ENCODE results near the gene GAPT. TPM values are rescaled to one million over a fixed set of nuclear protein-coding genes. Genes with fewer than 3 reads are reported as not detected.

The GAPT gene
- total and polyA plus RNA-seq, 8 donors: 0.63 to 18.3 (median 1.0) TPM

DNA sequence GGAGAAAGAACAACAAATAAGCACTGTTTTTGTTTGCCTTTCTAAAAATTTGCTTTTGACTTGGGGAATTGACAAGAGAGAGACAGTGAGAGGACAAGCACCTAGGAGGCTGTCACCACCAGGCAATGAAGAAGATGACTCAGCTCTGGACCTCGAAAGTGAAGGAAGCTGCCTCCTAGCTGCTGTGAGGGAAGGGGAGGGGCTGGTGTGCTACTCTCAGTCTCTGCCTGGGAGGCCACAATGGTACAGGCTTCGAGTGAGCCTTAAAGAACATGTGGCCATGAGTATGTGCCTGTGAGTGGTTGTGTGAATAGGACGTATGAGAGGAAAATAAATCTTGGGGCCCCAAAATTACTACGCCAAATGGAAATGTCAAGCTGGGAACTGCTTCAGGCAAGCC lies 24.3 kb upstream of the GAPT start:
- no peaks in the 10 kb centered on the region for H3K9me3 ChIP-seq
- no peak overlapping the region for H3K4me3 ChIP-seq
- ATAC-seq: peak; percentile 66
- peaks cover 0 to 12% of the 10 kb centered on the region in 2 donors for H3K4me1 ChIP-seq
- intact Hi-C loops (cut with DNase I): loop anchor here in 1 of 2 donors (5.0 kb wide), 1 partner anchor 970 kb away; no protein-coding TSS in a partner anchor
- no peak for DNase-seq
- H3K27me3 ChIP-seq: no peaks in the 10 kb centered on the region
- no peak overlapping the region for H3K27ac ChIP-seq
- TF ChIP-seq, protein P1, sequence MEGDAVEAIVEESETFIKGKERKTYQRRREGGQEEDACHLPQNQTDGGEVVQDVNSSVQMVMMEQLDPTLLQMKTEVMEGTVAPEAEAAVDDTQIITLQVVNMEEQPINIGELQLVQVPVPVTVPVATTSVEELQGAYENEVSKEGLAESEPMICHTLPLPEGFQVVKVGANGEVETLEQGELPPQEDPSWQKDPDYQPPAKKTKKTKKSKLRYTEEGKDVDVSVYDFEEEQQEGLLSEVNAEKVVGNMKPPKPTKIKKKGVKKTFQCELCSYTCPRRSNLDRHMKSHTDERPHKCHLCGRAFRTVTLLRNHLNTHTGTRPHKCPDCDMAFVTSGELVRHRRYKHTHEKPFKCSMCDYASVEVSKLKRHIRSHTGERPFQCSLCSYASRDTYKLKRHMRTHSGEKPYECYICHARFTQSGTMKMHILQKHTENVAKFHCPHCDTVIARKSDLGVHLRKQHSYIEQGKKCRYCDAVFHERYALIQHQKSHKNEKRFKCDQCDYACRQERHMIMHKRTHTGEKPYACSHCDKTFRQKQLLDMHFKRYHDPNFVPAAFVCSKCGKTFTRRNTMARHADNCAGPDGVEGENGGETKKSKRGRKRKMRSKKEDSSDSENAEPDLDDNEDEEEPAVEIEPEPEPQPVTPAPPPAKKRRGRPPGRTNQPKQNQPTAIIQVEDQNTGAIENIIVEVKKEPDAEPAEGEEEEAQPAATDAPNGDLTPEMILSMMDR (IDR thresholded peaks at IDR 0.05): no peak
- no peaks in the 10 kb centered on the region for H3K36me3 ChIP-seq

DNA sequence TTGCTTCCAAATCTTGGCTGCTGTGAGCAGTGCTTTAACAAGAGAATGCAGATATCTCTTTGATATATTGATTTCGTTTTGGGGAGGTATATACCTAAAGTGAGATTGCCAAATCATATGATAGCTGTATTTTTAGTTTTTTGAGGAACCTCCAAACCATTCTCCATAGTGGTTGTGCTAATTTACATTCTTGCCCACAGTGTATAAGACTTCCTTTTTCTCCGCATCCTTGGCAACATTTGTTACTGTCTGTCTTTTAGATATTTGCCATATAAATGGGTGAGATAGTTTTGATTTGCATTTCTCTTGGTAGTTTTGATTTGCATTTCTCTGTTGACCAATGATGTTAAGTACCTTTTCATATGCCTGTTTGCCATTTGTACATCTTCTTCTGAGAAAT lies 21.3 kb upstream of the GAPT start:
- no peaks in the 10 kb centered on the region for H3K27me3 ChIP-seq
- H3K4me3 ChIP-seq: no peak overlapping the region
- no peak for DNase-seq
- TF ChIP-seq, protein P1 (IDR thresholded peaks at IDR 0.05): no peak
- no peak for ATAC-seq
- H3K36me3 ChIP-seq: no peaks in the 10 kb centered on the region
- H3K9me3 ChIP-seq: no peaks in the 10 kb centered on the region
- H3K4me1 ChIP-seq: peaks cover 0 to 8% of the 10 kb centered on the region in 2 donors
- H3K27ac ChIP-seq: no peak overlapping the region
- intact Hi-C loops (cut with DNase I): loop anchor here in 1 of 2 donors (5.0 kb wide), 1 partner anchor 973 kb away; no protein-coding TSS in a partner anchor

DNA sequence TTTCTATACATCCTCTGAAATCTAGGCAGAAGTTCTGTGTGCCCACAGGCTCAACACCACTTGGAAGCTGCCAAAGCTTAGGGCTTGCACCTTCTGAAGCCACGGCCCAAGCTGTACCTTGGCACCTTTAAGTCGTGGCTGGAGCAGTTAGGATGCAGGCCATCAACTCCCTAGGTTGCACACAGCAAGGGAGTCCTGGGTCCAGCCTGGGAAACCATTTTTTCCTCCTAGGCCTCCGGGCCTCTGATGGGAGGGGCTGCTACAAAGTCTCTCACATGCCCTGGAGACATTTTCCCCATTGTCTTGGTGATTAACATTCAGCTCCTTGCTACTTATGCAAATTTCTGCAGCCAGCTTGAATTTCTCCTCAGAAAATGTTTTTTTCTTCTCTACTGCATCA lies 15.8 kb upstream of the GAPT start:
- intact Hi-C loops (cut with DNase I): no loop called here
- DNase-seq: no peak

DNA sequence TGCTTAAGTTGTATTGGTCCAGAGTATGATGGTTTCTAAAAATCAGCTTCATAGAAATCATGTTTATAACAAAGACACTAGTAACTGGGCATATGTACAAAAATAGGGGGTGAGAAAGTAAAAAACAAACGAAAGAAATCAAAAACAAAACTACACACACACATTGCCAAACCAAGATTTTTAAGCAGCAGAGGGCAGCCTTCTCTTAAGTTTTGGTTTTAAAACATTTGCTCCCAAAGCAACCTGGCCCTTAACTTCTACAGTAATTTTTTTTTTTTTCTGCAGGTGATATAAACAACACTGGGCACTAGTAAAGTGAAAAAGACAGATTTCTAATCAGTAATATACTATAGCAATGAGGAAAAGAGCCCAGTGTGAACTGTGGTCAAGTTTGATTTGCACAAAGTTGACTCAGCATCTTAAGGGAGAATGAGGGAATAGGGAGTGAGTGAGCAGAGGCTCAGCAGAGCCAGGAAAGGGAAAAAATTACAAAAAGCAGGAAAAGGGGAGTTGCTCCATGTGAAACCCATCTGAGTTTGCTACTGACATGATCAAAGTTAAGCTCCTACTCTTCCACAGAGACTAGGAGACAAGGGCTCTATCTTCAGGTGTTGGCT lies 13.4 kb upstream of the GAPT start:
- ATAC-seq: peak; percentile 42
- intact Hi-C loops (cut with DNase I): no loop called here
- no peaks in the 10 kb centered on the region for H3K27me3 ChIP-seq

More for the DNA sequence above, 15.8 kb upstream of the GAPT start:
- Histone ChIP-seq H3K9me3 (no peaks in the 10 kb centered on the region), H3K4me1 (peaks cover 0 to 9% of the 10 kb centered on the region in 2 donors), H3K36me3 (no peaks in the 10 kb centered on the region), H3K27ac (no peak overlapping the region), H3K27me3 (no peaks in the 10 kb centered on the region), H3K4me3 (no peak overlapping the region)
- TF ChIP-seq, protein P1 (IDR thresholded peaks at IDR 0.05): no peak
- no peak for ATAC-seq

DNA sequence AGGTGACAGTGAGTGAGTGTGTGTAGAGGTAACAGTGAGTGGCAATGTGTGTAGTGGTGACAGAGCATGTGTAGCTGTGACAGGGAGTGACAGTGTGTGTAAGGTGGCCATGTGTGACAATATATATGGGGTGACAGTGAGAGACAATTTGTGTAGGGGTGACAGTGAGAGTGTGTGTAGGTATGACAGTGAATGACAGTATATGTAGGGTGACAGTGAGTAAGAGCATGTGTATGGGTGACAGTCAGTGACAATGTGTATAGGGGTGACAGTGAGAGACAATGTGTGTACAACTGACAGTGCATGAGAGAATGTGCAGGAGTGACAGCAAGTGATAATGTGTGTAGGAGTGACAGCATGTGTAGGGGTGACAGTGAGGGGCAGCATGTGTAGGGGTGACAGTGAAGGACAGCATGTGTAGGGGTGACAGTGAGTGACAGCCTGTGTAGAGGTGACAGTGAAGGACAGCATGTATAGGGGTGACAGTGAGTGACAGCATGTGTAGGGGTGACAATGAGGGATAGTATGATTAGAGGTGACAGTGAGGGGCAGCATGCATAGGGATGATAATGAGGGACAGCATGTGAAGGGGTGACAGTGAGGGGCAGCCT lies 10.1 kb upstream of the GAPT start:
- Histone ChIP-seq H3K36me3 (no peaks in the 10 kb centered on the region), H3K27me3 (no peaks in the 10 kb centered on the region), H3K27ac (no peak overlapping the region), H3K4me3 (no peak overlapping the region), H3K9me3 (no peaks in the 10 kb centered on the region), H3K4me1 (peaks cover 0 to 20% of the 10 kb centered on the region in 2 donors)
- TF ChIP-seq, protein P1 (IDR thresholded peaks at IDR 0.05): no peak
- ATAC-seq: no peak
- intact Hi-C loops (cut with DNase I): no loop called here
- no peak for DNase-seq

More for the DNA sequence above, 13.4 kb upstream of the GAPT start:
- TF ChIP-seq, protein P1 (IDR thresholded peaks at IDR 0.05): no peak
- peaks cover 0 to 9% of the 10 kb centered on the region in 2 donors for H3K4me1 ChIP-seq
- no peak overlapping the region for H3K4me3 ChIP-seq
- no peak overlapping the region for H3K27ac ChIP-seq
- peak in 1 of 4 donors; percentile 24 for DNase-seq
- no peaks in the 10 kb centered on the region for H3K9me3 ChIP-seq
- no peaks in the 10 kb centered on the region for H3K36me3 ChIP-seq

Measured in left lung (tissue), 10 donors.